GM20431 (cell line): ENCODE data around the gene KCNH1.

Experiments used
- in situ Hi-C: fragments of 300-500 bp; cut with MseI, MboI; formaldehyde crosslinking; loops from one replicate; pipeline ENCODE4 v1.15.0; 2020; ENCODE audit warnings: low sequenced_read_pairs; ENCODE audit not compliant: unreplicated experiment

KCNH1 gene

DNA sequence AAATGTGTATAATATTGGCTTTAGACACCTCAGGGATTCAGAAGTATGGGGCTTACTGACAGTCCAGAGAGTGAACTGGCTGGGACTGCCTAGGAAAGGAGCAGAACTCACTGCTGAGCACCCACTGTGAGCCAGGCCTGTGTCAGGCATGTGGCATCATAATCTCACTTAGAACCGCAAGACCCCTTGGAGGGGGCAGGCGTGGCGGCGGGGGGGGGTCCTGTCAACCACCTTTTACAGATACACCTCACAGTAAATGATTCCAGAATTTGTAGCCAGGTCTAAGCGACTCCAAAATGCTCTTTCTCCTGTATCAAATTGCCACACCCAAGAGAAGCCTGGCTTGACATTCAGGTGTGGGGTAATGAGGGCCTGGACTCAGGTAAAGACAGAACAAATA is 235.5 kb downstream of the KCNH1 start:
- in situ Hi-C loops = no loop called here

- in situ Hi-C loops = no loop called here
Observed at GRCh38 chr1:210883821-210884220, 250.1 kb downstream of the KCNH1 start.

DNA sequence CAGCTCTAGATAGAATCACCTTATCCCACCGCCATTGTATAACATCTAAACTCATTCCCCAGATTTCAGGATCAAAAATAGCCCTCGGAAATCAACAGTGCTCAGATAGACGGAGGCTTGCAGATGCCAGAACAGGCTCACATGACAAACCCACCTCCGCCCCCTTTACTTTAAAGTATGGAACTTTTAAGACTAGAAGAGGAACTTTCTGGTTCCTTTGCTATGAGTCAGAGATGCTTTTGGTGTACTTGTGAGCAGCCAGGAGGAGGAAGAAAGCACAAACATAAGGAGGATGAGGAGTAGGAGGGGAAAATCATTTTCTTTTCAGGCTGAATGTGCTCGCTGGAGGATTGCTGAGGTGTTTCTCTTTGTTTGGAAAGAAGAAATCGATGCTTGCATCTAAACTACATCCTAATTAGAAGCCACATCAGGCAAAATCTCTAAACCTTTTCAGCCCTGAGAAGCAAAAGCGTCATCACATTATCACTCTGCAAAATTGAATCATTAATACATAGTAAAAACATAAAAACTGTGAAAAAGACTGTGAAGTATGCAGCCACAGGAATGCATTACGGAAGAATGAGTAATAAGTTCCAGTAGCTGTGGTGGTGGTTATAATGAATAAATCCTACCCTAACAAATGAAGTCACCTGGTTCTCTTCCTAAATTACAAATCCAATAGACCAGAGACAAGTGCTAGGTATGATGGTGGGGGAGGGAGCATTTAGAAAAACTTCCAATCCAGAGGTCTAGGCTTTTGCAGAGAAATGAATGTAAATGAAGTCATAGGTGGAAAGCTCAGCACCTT is 251.3 kb downstream of the KCNH1 start:
- in situ Hi-C loops = no loop called here

DNA sequence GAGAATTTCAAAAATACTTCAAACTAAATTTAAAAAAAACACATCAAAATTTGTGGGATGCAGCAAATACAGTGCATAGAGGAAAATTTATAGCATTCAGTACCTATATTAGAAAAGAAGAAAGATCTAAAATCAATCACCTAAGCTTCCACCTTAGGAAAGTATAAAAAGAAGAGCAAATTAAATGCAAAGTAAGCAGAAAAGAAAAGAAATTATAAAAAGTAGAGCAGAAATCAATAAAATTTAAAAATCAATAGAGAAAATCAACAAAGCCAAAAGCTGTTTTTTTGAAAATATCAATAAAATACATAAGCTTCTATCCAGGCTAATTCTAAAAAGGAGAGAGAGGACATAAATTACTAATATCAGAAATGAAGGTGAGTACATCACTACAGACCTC is 255.4 kb downstream of the KCNH1 start:
- in situ Hi-C loops = no loop called here

DNA sequence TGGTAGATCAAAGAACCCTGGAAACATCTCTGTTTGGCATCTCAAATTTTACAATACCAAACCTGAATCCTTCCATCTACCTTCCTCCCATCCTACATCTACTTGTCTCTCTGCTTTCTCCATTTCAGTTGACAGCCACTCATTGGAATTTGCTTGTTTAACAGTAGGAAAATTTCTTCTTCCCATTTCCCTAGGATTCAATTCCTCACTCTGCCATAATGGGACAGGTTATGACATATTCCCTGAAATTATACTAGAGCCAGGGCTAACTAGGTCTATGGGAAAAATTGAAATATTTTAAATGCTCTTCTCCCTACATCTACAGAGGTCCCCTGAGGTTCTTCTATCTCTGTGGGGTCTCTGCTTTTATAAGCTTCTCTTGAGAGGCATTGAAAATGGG is 257.7 kb downstream of the KCNH1 start:
- in situ Hi-C loops = no loop called here

- in situ Hi-C loops = no loop called here
Observed at GRCh38 chr1:210866532-210866931, 267.4 kb downstream of the KCNH1 start.

GRCh38 chr1:210857705-210858104 is 276.2 kb downstream of the KCNH1 start:
- in situ Hi-C loops = no loop called here

- in situ Hi-C loops = no loop called here
Observed at GRCh38 chr1:210857146-210857663, 276.7 kb downstream of the KCNH1 start.

GRCh38 chr1:210855440-210855839 is 278.5 kb downstream of the KCNH1 start:
- in situ Hi-C loops = no loop called here

DNA sequence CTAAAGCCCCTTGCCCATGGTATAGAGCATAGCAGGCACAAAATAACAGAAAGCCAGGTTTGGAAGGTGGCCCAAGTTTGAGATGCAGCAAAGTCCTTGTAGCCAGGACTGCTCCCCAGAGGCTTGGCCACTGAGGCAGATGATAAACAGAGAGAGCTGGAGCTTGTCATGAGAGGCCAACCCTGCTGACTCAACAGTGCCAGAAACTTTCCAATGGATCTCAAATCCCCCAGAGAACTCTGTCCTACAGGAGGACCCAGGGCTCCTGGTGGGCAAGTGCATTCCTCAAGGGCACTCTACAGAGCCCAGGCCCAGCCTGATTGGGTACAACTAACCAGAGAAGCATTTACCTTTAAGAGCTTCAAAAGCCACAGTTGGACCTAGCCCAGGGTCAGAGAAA is 280.7 kb downstream of the KCNH1 start:
- in situ Hi-C loops = no loop called here

DNA sequence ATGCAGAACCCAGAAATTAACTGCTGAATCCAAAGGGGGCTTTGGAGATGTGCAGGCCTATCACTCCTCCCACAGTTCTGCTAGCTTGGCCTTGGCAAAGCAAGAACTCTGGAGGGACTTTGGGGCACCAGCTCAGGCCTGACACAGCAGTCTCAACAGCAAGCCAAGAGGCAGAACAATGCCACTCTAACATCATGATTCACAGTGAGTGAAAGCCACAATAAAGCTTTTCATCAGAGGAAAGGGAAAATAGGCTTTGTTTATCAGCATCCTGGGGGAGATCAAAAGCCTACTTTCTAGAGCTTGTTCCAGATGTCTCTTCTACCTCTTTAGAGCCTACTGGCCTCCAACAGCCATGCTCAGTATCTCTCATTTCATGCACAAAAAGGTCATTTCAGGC is 283.4 kb downstream of the KCNH1 start:
- in situ Hi-C loops = no loop called here

- in situ Hi-C loops = no loop called here
Observed at GRCh38 chr1:210848474-210848873, 285.5 kb downstream of the KCNH1 start.

GRCh38 chr1:210841926-210842625 is 291.9 kb downstream of the KCNH1 start:
- in situ Hi-C loops = no loop called here

GRCh38 chr1:210830034-210831028 is 303.6 kb downstream of the KCNH1 start:
- in situ Hi-C loops = no loop called here

DNA sequence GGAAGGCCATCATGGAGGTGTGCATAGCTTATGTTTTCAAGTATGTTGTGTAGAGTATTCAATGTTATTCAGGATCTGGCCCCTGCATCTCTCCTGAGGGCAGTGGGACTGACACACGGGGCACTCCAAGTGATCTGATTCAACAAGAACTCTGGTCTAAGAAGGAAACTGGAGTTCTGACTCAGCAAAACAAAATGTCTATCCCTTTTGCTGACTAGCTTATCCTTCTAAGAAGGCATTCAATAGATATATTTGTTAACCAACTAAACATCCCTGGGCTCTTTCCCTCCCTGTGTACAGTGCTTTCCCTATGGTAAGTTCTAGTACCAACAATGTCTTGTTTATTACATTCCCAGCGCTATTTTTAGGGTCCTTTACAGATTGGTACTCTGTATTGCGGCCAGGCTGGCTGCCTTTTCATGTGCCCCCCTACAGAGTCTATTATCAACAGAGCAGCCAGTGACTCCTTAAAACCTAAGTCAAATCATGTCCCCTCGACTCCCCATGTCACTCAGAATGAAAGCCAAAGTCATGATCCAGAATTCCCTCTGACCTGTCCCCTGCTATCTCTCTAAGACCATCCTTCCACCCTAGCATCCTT is 304.9 kb downstream of the KCNH1 start:
- in situ Hi-C loops = no loop called here

- in situ Hi-C loops = no loop called here
Observed at GRCh38 chr1:210827481-210827880, 306.5 kb downstream of the KCNH1 start.

- in situ Hi-C loops = no loop called here
Observed at GRCh38 chr1:210826686-210827085, 307.3 kb downstream of the KCNH1 start.

DNA sequence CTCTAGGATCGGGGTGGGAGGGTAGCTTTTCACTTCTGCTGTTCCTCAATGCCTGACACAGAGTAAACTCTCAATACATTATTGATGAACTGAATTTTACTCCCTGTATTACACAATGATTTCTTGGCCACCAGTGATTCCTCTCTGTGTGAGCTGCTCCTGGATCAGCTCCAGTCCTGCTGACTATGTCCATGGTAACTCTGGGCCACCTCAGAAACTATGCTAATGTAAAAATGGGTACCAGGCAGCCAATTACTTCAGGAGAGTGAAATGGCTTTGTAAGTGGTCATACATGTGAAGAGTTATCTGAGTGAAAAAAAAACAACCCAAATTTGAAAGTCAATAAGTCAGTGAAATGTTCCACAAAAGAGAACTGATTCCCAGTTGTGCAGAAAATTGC is 311.0 kb downstream of the KCNH1 start:
- in situ Hi-C loops = no loop called here

DNA sequence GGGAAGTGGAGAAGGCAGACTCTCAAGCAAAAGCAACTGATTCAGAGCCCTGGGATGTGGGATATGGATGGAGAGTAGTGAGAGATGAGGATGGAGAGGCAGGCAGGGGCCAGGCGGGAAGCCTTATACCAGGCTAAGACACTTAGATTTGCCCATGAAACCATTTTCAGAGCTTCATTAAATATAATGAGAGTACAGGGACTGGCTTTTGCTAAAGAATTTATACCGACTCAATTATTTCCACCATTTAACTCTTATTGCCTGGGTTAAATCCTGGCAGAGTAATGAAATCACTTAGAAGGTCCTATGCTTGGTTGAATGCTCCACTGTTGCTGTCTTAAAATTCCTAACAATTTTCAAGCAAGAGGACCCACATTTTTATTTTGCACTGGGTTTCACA is 311.7 kb downstream of the KCNH1 start:
- in situ Hi-C loops = no loop called here

DNA sequence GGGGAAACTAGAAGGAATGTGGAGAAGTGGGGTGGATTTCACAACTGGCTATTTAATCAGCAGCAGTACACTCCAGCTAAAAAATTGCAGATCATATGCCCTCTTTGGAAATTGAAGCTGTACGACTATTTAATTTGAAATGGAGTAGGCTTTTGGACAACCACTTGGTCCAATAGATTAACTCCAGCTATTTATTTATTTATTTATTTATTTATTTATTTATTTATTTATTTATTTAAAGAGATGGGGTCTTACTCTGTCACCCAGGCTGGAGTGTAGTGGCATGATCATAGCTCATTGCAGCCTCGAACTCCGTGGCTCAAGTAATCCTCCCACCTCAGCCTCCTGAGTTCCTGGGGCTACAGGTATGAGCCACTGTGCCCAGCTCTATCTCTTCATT is 312.3 kb downstream of the KCNH1 start:
- in situ Hi-C loops = no loop called here
